Activated CD4-positive, alpha-beta T cell treated with anti-CD3 and anti-CD28 coated beads for 24 hours (primary cell): ENCODE data around the gene EME2.

Experiments used
- DNase-seq, 2 donors: peaks; one replicate each; pipeline ENCODE4 v3.0.0-alpha.2; 2020; ENCODE audit warnings: low read depth in 2 of 2

EME2 gene

GRCh38 chr16:1818873-1819525 is 46.4 kb downstream of the EME2 start:
- no peak for DNase-seq

- no peak for DNase-seq
Observed at GRCh38 chr16:1819611-1820010, 47.0 kb downstream of the EME2 start.

DNA sequence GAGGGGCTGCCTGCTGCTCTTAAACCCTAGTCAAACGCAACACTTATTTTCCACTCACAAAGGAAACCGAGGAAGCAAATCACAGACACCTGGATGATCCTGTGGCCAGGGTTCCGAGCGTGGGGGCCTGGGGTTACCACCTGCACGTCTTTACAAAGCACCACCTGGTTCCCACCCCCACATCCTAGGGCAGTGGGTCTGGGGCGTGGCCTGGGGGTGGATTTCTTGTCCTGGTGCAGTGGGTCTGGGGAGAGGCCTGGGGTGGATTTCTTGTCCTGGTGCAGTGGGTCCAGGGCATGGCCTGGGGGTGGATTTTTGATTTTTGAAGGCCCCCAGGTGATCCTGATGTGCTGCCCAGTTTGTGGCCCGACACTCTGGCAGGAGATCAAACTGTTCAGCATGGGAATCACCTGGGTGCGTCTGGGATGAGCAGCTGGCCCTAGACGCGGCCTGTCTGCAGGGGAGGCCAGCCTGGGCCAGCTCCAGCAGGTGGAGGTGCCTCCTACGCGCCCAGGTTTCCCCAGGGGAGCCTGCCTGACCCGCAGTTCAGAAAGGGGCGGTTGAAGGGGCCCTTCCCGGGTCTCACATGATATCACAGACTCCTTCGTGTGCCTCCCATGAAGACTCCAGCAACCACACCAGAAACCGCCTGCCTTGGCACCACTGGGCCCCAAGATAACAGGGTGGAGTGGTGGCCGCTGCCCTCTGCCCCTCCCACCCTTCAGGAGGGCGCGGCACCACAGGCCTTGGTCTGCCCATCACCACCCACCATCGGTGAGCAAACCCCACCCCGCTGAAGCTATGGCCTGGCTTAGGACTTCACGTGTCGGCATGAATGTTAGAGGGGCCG is 47.7 kb downstream of the EME2 start:
- no peak for DNase-seq

GRCh38 chr16:1820946-1821290 is 48.3 kb downstream of the EME2 start:
- DNase-seq, result no peak

DNA sequence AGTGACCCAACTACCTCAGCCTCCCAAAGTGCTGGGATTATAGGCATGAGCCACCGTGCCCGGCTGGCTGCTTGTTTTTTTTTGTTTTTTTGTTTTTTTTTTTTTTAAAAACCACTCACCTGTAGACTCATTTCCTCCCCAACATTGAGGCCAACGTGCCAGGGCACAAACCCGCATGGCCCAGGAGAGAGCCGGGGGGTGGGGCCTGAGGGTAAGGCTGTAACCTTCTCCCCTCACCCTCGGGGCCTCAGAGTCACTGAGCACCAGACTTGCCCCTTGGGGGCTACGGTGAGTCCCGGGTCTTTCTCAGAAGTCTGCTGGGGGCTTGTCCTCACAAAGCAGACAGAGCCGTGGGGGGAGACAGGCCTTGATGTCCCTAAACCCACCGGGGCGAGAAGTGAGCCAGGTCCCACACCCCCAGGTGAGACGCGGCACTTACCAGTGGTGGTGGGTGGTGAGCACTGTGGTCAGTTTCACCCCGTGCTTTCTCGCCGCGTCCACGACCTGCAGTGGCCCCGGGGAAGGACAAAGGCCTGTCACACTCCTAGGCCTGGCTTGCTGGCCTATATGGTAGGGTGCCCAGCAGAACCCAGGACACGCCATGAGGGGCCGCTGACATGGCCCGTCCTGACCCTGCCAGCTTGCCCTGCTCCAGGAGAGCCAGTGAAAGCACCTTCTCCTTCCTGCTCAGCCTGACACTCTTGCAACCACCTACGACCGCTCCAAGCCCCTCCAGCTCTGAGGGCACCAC is 49.4 kb downstream of the EME2 start:
- DNase-seq, result no peak

- DNase-seq, result no peak
Observed at GRCh38 chr16:1822801-1823200, 50.2 kb downstream of the EME2 start.

DNA sequence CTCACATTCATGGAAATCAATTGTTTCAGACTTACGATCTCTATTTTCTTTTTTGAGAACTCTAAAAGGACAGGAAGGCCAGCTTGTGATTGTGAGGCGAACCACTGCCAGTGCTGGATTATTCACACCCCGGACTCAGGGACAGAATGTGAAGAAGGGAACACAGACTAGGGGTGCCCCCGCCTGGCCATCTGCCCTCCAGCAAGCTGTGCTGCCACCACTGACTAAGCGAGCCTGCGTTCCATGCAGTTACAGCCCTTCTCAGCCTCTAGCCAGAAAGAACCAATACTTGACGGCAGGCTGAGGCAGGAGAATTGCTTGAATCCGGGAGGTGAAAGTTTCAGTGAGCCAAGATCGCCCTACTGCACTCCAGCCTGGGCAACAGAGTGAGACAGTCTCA is 51.2 kb downstream of the EME2 start:
- no peak for DNase-seq

GRCh38 chr16:1825381-1825863 is 52.8 kb downstream of the EME2 start:
- DNase-seq, result no peak
